Liver (tissue), 9 donors: ENCODE results near the gene OR7C1. TPM values are rescaled to one million over a fixed set of nuclear protein-coding genes. Genes with fewer than 3 reads are reported as not detected.
"Not testable (repeated sequence)": the region's sequence is repeated elsewhere in the genome, so short reads cannot be mapped to it uniquely, and the experiment has no call there.

Source experiments
- DNase-seq: peaks from one replicate; pipeline ENCODE4 v3.0.0-alpha.2; 2017; ENCODE audit warnings: low spot score
- H3K27ac ChIP-seq, 2 donors: one replicate each; pipeline ENCODE4 v1.7.0; 2013; ENCODE audit warnings: inconsistent platforms in 2 of 2, low read length in 2 of 2, control low read depth in 1 of 2, low read depth in 1 of 2, mild to moderate bottlenecking in 1 of 2
- H3K27me3 ChIP-seq, 4 donors: one replicate each; pipeline versions ENCODE4 v1.6.1 to v1.7.0; 2013; ENCODE audit warnings: low read length in 3 of 4, inconsistent platforms in 1 of 4, mild to moderate bottlenecking in 1 of 4, moderate library complexity in 1 of 4; ENCODE audit not compliant: control insufficient read depth in 4 of 4, insufficient read depth in 4 of 4
- H3K36me3 ChIP-seq, 4 donors: one replicate each; pipeline versions ENCODE4 v1.6.1 to v1.7.0; 2013; ENCODE audit warnings: low read length in 3 of 4, mild to moderate bottlenecking in 3 of 4, low read depth in 1 of 4, moderate library complexity in 1 of 4; ENCODE audit not compliant: control insufficient read depth in 4 of 4, insufficient read depth in 3 of 4
- H3K4me1 ChIP-seq, 4 donors: one replicate each; pipeline versions ENCODE4 v1.6.1 to v1.7.0; 2013; ENCODE audit warnings: low read length in 3 of 4, mild to moderate bottlenecking in 3 of 4, moderate library complexity in 1 of 4; ENCODE audit not compliant: control insufficient read depth in 4 of 4, insufficient read depth in 4 of 4
- H3K4me3 ChIP-seq, 3 donors: one replicate each; pipeline versions ENCODE4 v1.6.1 to v1.7.0; 2013; ENCODE audit warnings: low read length in 3 of 3, control low read depth in 1 of 3, low read depth in 1 of 3, mild to moderate bottlenecking in 1 of 3
- H3K9ac ChIP-seq, 2 donors: one replicate each; pipeline ENCODE4 v1.7.0; 2013; ENCODE audit warnings: low read length in 2 of 2, mild to moderate bottlenecking in 2 of 2, moderate library complexity in 2 of 2, control low read depth in 1 of 2, low read depth in 1 of 2
- H3K9me3 ChIP-seq, 4 donors: one replicate each; pipeline versions ENCODE4 v1.6.1 to v1.7.0; 2013; ENCODE audit warnings: low read length in 3 of 4; ENCODE audit not compliant: control insufficient read depth in 4 of 4
- ATF3 ChIP-seq: IDR thresholded peaks from 2 replicates; pipeline ENCODE4 v1.6.1; 2016; ENCODE audit warnings: antibody characterized with exemption
- EGR1 ChIP-seq, 2 donors: IDR thresholded peaks; 2 replicates each; pipeline ENCODE4 v1.6.1; 2016 to 2018; ENCODE audit warnings: antibody characterized with exemption in 2 of 2, low read depth in 2 of 2
- FOXA1 ChIP-seq: IDR thresholded peaks from 2 replicates; pipeline ENCODE4 v1.6.1; 2016; ENCODE audit warnings: antibody characterized with exemption
- FOXA2 ChIP-seq: IDR thresholded peaks from 2 replicates; pipeline ENCODE4 v1.6.1; 2016; ENCODE audit warnings: antibody characterized with exemption
- HNF4A ChIP-seq, 2 donors: conservative IDR thresholded peaks; 2 replicates each; pipeline ENCODE4 v1.6.1; 2016; ENCODE audit warnings: antibody characterized with exemption in 2 of 2, mild to moderate bottlenecking in 2 of 2
- JUND ChIP-seq, 2 donors: IDR thresholded peaks; 2 replicates each; pipeline ENCODE4 v1.6.1; 2016; ENCODE audit warnings: antibody characterized with exemption in 2 of 2
- RAD21 ChIP-seq, 2 donors: IDR thresholded peaks; 2 replicates each; pipeline ENCODE4 v1.6.1; 2016; ENCODE audit warnings: antibody characterized with exemption in 2 of 2, mild to moderate bottlenecking in 2 of 2
- REST ChIP-seq: IDR thresholded peaks from 2 replicates; pipeline ENCODE4 v1.6.1; 2016; ENCODE audit warnings: antibody characterized with exemption, mild to moderate bottlenecking
- RXRA ChIP-seq, 2 donors: IDR thresholded peaks; 2 replicates each; pipeline ENCODE4 v1.6.1; 2017 to 2018; ENCODE audit warnings: antibody characterized with exemption in 2 of 2, mild to moderate bottlenecking in 1 of 2
- SP1 ChIP-seq: IDR thresholded peaks from 2 replicates; pipeline ENCODE4 v1.6.1; 2018; ENCODE audit warnings: antibody characterized with exemption, mild to moderate bottlenecking
- TAF1 ChIP-seq: conservative IDR thresholded peaks from 2 replicates; pipeline ENCODE4 v1.6.1; 2016; ENCODE audit warnings: antibody characterized with exemption, mild to moderate bottlenecking
- ZBTB33 ChIP-seq: IDR thresholded peaks from 2 replicates; pipeline ENCODE4 v1.6.1; 2016; ENCODE audit warnings: antibody characterized with exemption
- WGBS: extraction: QIAGEN DNeasy Blood & Tissue Kit; methylation state at CpG from one replicate; pipeline ENCODE4 v1.1.7; 2013; 5-methylcytosine and 5-hydroxymethylcytosine counted together
- polyA plus RNA-seq, 2 donors: library from polyadenylated mRNA; stranded (reverse) in 1 of 2; unstranded in 1 of 2; fragments of 200-250 nt in 1 of 2; fragments of >200 nt in 1 of 2; fragmentation: Nextera tagmentation in 1 of 2; extraction: Ambion mirVana in 1 of 2; gene quantifications; one replicate each; pipeline versions ENCODE4 v1.2.1 to v1.2.3, GENCODE V29; 2013 to 2015
- total RNA-seq, 2 donors: library from RNA; depleted of rRNA; stranded (reverse); fragments of >200 nt; gene quantifications; one replicate each; pipeline ENCODE4 v1.2.3, GENCODE V29; 2014
- donor health status: healthy.
- donor health status: healthy.
- donor health status: healthy.
- donor health status: healthy.
- donor health status: healthy.

OR7C1 gene
- total and polyA plus RNA-seq, 4 donors, result 0.06 to 0.14 TPM; not detected in 2

GRCh38 chr19:14779151-14779550 is 55.8 kb downstream of the OR7C1 start:
- DNase-seq, result no peak
- 54% methylated on average over 5 of the region's 5 CpGs for whole genome bisulfite sequencing
- peaks cover 0 to 2% (median 0%) of the 10 kb centered on the region in 4 donors for H3K27me3 ChIP-seq
- H3K4me1 ChIP-seq, result no peaks in the 10 kb centered on the region
- H3K9ac ChIP-seq, result no peak overlapping the region
- TF ChIP-seq HNF4A (conservative IDR thresholded peaks at IDR 0.05) (no peak), FOXA2 (no peak), ZBTB33 (no peak), TAF1 (no peak), EGR1 (IDR thresholded peaks at IDR 0.05; ENCODE audit: low read depth in 2 of 2) (no peak), FOXA1 (no peak), ATF3 (no peak), JUND (IDR thresholded peaks at IDR 0.05) (no peak)
- no peaks in the 10 kb centered on the region for H3K36me3 ChIP-seq
- H3K4me3 ChIP-seq, result no peak overlapping the region
- H3K9me3 ChIP-seq, result no peaks in the 10 kb centered on the region
- H3K27ac ChIP-seq, result no peak overlapping the region

- DNase-seq, result not testable (repeated sequence)
- 72% methylated on average over 12 of the region's 12 CpGs for WGBS
Observed at GRCh38 chr19:14778110-14778845, 56.7 kb downstream of the OR7C1 start, which contains the start of gene ADGRE2. Gene ADGRE2, minus strand, starts transcription at chr19:14778560. Its CDS starts 1,804 bp downstream, at chr19:14776756.

GRCh38 chr19:14777645-14778044 is 57.3 kb downstream of the OR7C1 start:
- not testable (repeated sequence) for H3K9ac ChIP-seq, H3K4me3 ChIP-seq, H3K36me3 ChIP-seq, H3K27ac ChIP-seq, H3K9me3 ChIP-seq, H3K27me3 ChIP-seq, H3K4me1 ChIP-seq, DNase-seq
- WGBS, result 90% methylated on average over 4 of the region's 4 CpGs

More at GRCh38 chr19:14778110-14778845, 56.7 kb downstream of the OR7C1 start, which contains the start of gene ADGRE2:
- not testable (repeated sequence) for H3K27me3 ChIP-seq, H3K4me1 ChIP-seq, H3K9ac ChIP-seq, H3K36me3 ChIP-seq, H3K27ac ChIP-seq, H3K9me3 ChIP-seq, H3K4me3 ChIP-seq

GRCh38 chr19:14775869-14776586 is 59.0 kb downstream of the OR7C1 start:
- no peak for DNase-seq
- Histone ChIP-seq H3K27ac (no peak overlapping the region), H3K9me3 (no peaks in the 10 kb centered on the region), H3K27me3 (peaks cover 0 to 2% (median 0%) of the 10 kb centered on the region in 4 donors), H3K4me1 (no peaks in the 10 kb centered on the region), H3K36me3 (no peaks in the 10 kb centered on the region), H3K9ac (no peak overlapping the region), H3K4me3 (peak overlapping the region in 1 of 3 donors; percentile 27)
- TF ChIP-seq RXRA (IDR thresholded peaks at IDR 0.05), result no peak
- TF ChIP-seq RAD21 (IDR thresholded peaks at IDR 0.05), result no peak
- no peak for TF ChIP-seq ZBTB33
- no peak for TF ChIP-seq JUND (IDR thresholded peaks at IDR 0.05)
- no peak for TF ChIP-seq FOXA2
- no peak for TF ChIP-seq ATF3
- no peak for TF ChIP-seq REST
- TF ChIP-seq FOXA1, result no peak
- TF ChIP-seq SP1, result no peak
- 10% methylated on average over 22 of the region's 22 CpGs for WGBS
